ENCODE measurements around the gene REG1A.

The REG1A gene

DNA sequence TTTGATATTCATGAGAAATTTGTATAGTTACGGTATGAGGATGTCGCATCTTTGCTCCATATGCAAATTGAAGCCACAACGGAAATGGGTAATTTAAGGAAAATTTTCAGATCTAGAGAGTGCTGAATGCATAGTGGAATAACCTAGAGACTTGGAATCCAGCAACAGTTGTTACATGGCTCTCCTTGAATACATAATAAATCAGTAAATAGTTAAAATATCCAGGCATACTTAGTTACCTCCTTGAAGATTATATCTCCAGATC lies 5.4 kb downstream of the REG1A start:
- TF ChIP-seq, protein P1, sequence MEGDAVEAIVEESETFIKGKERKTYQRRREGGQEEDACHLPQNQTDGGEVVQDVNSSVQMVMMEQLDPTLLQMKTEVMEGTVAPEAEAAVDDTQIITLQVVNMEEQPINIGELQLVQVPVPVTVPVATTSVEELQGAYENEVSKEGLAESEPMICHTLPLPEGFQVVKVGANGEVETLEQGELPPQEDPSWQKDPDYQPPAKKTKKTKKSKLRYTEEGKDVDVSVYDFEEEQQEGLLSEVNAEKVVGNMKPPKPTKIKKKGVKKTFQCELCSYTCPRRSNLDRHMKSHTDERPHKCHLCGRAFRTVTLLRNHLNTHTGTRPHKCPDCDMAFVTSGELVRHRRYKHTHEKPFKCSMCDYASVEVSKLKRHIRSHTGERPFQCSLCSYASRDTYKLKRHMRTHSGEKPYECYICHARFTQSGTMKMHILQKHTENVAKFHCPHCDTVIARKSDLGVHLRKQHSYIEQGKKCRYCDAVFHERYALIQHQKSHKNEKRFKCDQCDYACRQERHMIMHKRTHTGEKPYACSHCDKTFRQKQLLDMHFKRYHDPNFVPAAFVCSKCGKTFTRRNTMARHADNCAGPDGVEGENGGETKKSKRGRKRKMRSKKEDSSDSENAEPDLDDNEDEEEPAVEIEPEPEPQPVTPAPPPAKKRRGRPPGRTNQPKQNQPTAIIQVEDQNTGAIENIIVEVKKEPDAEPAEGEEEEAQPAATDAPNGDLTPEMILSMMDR (IDR thresholded peaks at IDR 0.05), result no peak
- H3K27ac ChIP-seq, result no peak overlapping the region
- DNase-seq (ENCODE audit: low spot score), result no peak
- no peak overlapping the region for H3K4me3 ChIP-seq

DNA sequence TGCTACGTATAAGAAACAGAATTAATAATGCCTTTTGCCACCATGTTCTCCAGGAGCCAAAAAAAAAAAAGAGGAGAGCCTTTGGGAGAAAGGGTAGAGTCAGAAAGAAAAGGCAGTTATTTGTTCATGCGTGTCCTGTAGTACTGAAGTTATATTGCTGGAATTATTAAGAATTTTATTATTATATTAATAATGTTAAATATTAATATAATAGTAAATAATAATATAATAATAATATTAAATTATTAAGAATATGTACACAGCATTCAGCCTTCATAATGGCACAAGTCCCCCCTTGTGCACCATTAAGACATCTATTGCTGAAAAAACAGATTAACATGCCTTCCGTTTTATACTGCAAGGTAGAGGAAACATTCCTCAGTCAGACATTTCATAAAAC lies 8.1 kb downstream of the REG1A start:
- H3K4me3 ChIP-seq, result no peak overlapping the region
- DNase-seq (ENCODE audit: low spot score), result no peak
- TF ChIP-seq, protein P1 (IDR thresholded peaks at IDR 0.05), result no peak

GRCh38 chr2:79129260-79129659 lies 9.0 kb downstream of the REG1A start:
- Histone ChIP-seq H3K4me3 (no peak overlapping the region), H3K27ac (no peak overlapping the region)
- TF ChIP-seq, protein P1 (IDR thresholded peaks at IDR 0.05), result no peak
- no peak for DNase-seq (ENCODE audit: low spot score)

More for the DNA sequence above, 8.1 kb downstream of the REG1A start:
- no peak overlapping the region for H3K27ac ChIP-seq

GRCh38 chr2:79129804-79130203 lies 9.5 kb downstream of the REG1A start:
- DNase-seq (ENCODE audit: low spot score), result no peak
- no peak overlapping the region for H3K27ac ChIP-seq
- TF ChIP-seq, protein P1 (IDR thresholded peaks at IDR 0.05), result no peak
- no peak overlapping the region for H3K4me3 ChIP-seq

DNA sequence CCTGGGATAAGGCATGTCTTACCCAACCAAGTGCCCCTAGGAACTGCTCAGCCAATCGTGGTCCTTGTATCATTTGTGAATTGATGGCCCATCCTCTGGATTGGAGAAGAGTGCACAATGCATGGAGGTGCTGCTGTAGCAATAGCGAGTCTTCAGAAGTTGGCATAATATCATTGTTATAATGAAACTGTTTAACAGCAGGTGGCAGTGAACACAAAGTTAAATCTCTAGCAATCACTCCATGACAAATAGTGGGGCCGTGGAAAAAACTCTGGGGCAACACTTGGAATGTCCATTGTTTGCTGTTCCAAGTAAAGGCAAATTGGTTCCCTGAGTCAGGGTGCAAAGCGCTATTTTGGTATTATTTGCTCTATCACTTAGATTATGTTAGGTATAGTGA lies 11.4 kb downstream of the REG1A start:
- H3K27ac ChIP-seq, result no peak overlapping the region
- H3K4me3 ChIP-seq, result no peak overlapping the region
- DNase-seq (ENCODE audit: low spot score), result no peak
- TF ChIP-seq, protein P1 (IDR thresholded peaks at IDR 0.05), result no peak

DNA sequence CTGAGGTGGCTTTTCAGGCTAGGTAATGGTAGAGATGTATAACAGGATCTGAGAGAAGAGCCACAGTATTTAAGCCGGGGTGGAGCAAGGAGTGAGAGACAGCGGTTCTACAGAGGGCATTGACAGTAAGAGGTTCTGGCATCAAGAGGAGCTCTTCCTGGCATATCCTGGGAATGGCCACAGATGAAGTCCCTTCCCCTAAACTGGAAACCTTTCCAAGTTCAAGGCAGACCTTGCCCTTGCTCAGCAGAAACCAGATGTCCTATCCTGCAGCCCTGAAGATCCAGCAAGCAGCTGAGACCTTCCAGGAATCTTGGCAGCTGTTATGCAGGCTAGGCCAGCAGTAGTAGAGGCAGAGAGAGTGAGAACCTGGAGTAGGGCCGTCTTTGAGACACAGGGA lies 18.1 kb downstream of the REG1A start:
- no peak overlapping the region for H3K27ac ChIP-seq
- TF ChIP-seq, protein P1 (IDR thresholded peaks at IDR 0.05), result no peak
- no peak for DNase-seq (ENCODE audit: low spot score)
- no peak overlapping the region for H3K4me3 ChIP-seq

DNA sequence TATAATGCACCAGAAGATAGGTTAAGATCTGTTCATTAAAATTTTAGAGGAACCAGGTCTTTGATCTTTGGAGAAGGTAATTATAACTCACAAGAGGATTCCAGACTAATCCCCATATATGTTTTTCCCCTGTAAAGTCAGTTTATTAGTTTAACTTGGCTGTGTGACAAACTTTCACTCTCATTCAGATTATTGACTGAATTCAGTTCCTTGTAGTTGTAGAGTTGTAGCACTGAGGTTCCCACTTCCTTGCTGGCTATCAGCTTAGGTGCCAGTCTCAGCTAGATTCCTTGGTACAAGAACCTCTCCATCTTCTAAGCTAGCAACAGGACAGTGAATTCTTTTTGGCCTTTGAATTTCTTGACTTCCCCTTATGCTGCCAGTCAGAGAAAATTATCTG lies 19.1 kb downstream of the REG1A start:
- TF ChIP-seq, protein P1 (IDR thresholded peaks at IDR 0.05), result no peak
- Histone ChIP-seq H3K27ac (no peak overlapping the region), H3K4me3 (no peak overlapping the region)
- no peak for DNase-seq (ENCODE audit: low spot score)
